GM23248 (cell line): Measurements from ENCODE around the gene CAPN7. TPM values are rescaled to one million over a fixed set of nuclear protein-coding genes. Genes with fewer than 3 reads are reported as not detected.

Experiments
- DNase-seq: peaks from one replicate; pipeline ENCODE4 v3.0.0-alpha.2; 2015
- H2AFZ ChIP-seq: fragments of 200-600 bp; sonication (generic); 2 replicates; pipeline ENCODE4 v1.6.1; 2016; ENCODE audit warnings: antibody characterized with exemption
- H3F3A ChIP-seq: fragments of 200-600 bp; sonication (generic); 2 replicates; pipeline ENCODE4 v1.6.1; 2016; ENCODE audit warnings: mild to moderate bottlenecking, antibody characterized with exemption, mixed run types; ENCODE audit not compliant: insufficient read depth
- H3K27ac ChIP-seq: fragments of 200-600 bp; sonication (generic); 2 replicates; pipeline ENCODE4 v1.5.1; 2016; ENCODE audit warnings: mild to moderate bottlenecking
- H3K27me3 ChIP-seq: fragments of 200-600 bp; sonication (generic); replicated peaks from 2 replicates; pipeline ENCODE4 v1.6.1; 2016; ENCODE audit warnings: mild to moderate bottlenecking; ENCODE audit not compliant: insufficient read depth
- H3K36me3 ChIP-seq: fragments of 200-600 bp; sonication (generic); 2 replicates; pipeline ENCODE4 v1.6.1; 2016; ENCODE audit warnings: low read depth, mild to moderate bottlenecking
- H3K4me1 ChIP-seq: fragments of 200-600 bp; sonication (generic); 2 replicates; pipeline ENCODE4 v1.6.1; 2016; ENCODE audit warnings: mild to moderate bottlenecking; ENCODE audit not compliant: insufficient read depth
- H3K4me2 ChIP-seq: fragments of 200-600 bp; sonication (generic); one replicate; pipeline ENCODE4 v1.6.1; 2016; ENCODE audit warnings: mild to moderate bottlenecking; ENCODE audit not compliant: unreplicated experiment
- H3K4me3 ChIP-seq: fragments of 200-600 bp; sonication (generic); 2 replicates; pipeline ENCODE4 v1.5.1; 2016; ENCODE audit warnings: mild to moderate bottlenecking
- H3K79me2 ChIP-seq: fragments of 200-600 bp; sonication (generic); 2 replicates; pipeline ENCODE4 v1.6.1; 2016; ENCODE audit warnings: mild to moderate bottlenecking; ENCODE audit not compliant: insufficient read depth
- H3K9ac ChIP-seq: fragments of 200-600 bp; sonication (generic); 2 replicates; pipeline ENCODE4 v1.6.1; 2016; ENCODE audit warnings: mild to moderate bottlenecking
- H3K9me2 ChIP-seq: fragments of 200-600 bp; sonication (generic); 2 replicates; pipeline ENCODE4 v1.6.1; 2016; ENCODE audit warnings: mixed run types, mild to moderate bottlenecking, moderate library complexity; ENCODE audit not compliant: insufficient read depth
- H3K9me3 ChIP-seq: fragments of 200-600 bp; sonication (generic); one replicate; pipeline ENCODE4 v1.6.1; 2017; ENCODE audit warnings: low read depth
- H4K20me1 ChIP-seq: fragments of 200-600 bp; sonication (generic); 2 replicates; pipeline ENCODE4 v1.6.0; 2016; ENCODE audit not compliant: insufficient read depth
- EZH2 ChIP-seq: fragments of 200-600 bp; sonication (generic); IDR thresholded peaks from 2 replicates; pipeline ENCODE4 v1.6.1; 2018; ENCODE audit warnings: antibody characterized with exemption, mild to moderate bottlenecking; ENCODE audit not compliant: insufficient read depth, poor library complexity, severe bottlenecking
- EZH2phosphoT487 ChIP-seq: fragments of 200-600 bp; sonication (generic); IDR thresholded peaks from 2 replicates; pipeline ENCODE4 v1.6.1; 2018; ENCODE audit warnings: antibody characterized with exemption, moderate library complexity, mild to moderate bottlenecking, low read depth; ENCODE audit not compliant: insufficient read depth
- WGBS, 2 experiments: methylation state at CpG; one replicate each; pipeline ENCODE4 v1.1.6; 2015 to 2017; ENCODE audit warnings: low lambda C conversion rate in 2 of 2, low coverage in 1 of 2; ENCODE audit errors: missing lambda C conversion rate in 2 of 2; 5-methylcytosine and 5-hydroxymethylcytosine counted together
- in situ Hi-C: fragments of 300-500 bp; cut with MboI; formaldehyde crosslinking; loops from 2 replicates; pipeline ENCODE4 v1.15.0; 2020
- polyA plus RNA-seq: library from polyadenylated mRNA; unstranded; fragments of >200 nt; fragmentation: Nextera tagmentation; extraction: Ambion mirVana; gene quantifications from 2 replicates; pipeline ENCODE4 v1.2.1, GENCODE V29; 2016
- total RNA-seq: library from RNA; depleted of rRNA; stranded (reverse); fragments of >200 nt; shearing (Covaris generic); gene quantifications from 2 replicates; pipeline ENCODE4 v1.2.3, GENCODE V29; 2014

CAPN7 gene
- total and polyA plus RNA-seq, 2 experiments from 2014 or later: 21.3 to 38.3 TPM

GRCh38 chr3:15217841-15218267 is 11.8 kb downstream of the CAPN7 start:
- TF ChIP-seq EZH2 (no peak), EZH2phosphoT487 (no peak)
- H3K27ac ChIP-seq: no peak overlapping the region
- no peak overlapping the region for H3K9ac ChIP-seq
- 98 to 100% methylated on average over 2 of the region's 2 CpGs for WGBS, 2 experiments
- no peaks in the 10 kb centered on the region for H4K20me1 ChIP-seq
- no peak for DNase-seq
- no peaks in the 10 kb centered on the region for H3K9me3 ChIP-seq
- H3K9me2 ChIP-seq: no peaks in the 10 kb centered on the region
- H3K27me3 ChIP-seq: no peaks in the 10 kb centered on the region
- peaks cover 94% of the 10 kb centered on the region for H3K36me3 ChIP-seq
- no peak overlapping the region for H3K4me3 ChIP-seq
- H3K79me2 ChIP-seq: peaks cover 76% of the 10 kb centered on the region
- H3K4me2 ChIP-seq: no peak overlapping the region
- no peaks in the 10 kb centered on the region; the same call in 1 of the 2 replicates for H3F3A ChIP-seq
- no peak overlapping the region for H2AFZ ChIP-seq
- H3K4me1 ChIP-seq: peaks cover 3% of the 10 kb centered on the region; the same call in 1 of the 2 replicates
- in situ Hi-C loops: no loop called here

- H2AFZ ChIP-seq: no peak overlapping the region
- no peaks in the 10 kb centered on the region for H3K27me3 ChIP-seq
- no peak for TF ChIP-seq EZH2
- TF ChIP-seq EZH2phosphoT487: no peak
- H3K4me1 ChIP-seq: peaks cover 3% of the 10 kb centered on the region; the same call in 1 of the 2 replicates
- no peaks in the 10 kb centered on the region; the same call in 1 of the 2 replicates for H3F3A ChIP-seq
- H3K36me3 ChIP-seq: peaks cover 94% of the 10 kb centered on the region
- no peak overlapping the region for H3K9ac ChIP-seq
- no peak for DNase-seq
- in situ Hi-C loops: no loop called here
- H3K9me3 ChIP-seq: no peaks in the 10 kb centered on the region
- H3K79me2 ChIP-seq: peaks cover 67% of the 10 kb centered on the region
- no peaks in the 10 kb centered on the region for H3K9me2 ChIP-seq
- no peak overlapping the region for H3K4me3 ChIP-seq
- no peak overlapping the region for H3K27ac ChIP-seq
- no peaks in the 10 kb centered on the region for H4K20me1 ChIP-seq
- no peak overlapping the region for H3K4me2 ChIP-seq
Measured at GRCh38 chr3:15218689-15219088, 12.6 kb downstream of the CAPN7 start.

- no peaks in the 10 kb centered on the region for H3K9me3 ChIP-seq
- H4K20me1 ChIP-seq: no peaks in the 10 kb centered on the region
- H3F3A ChIP-seq: no peaks in the 10 kb centered on the region; the same call in 1 of the 2 replicates
- WGBS, 2 experiments: 86 to 90% methylated on average over 8 of the region's 8 CpGs
- H3K36me3 ChIP-seq: peaks cover 87% of the 10 kb centered on the region
- no peak for TF ChIP-seq EZH2phosphoT487
- TF ChIP-seq EZH2: no peak
- H3K4me3 ChIP-seq: no peak overlapping the region
- no peak overlapping the region for H3K4me2 ChIP-seq
- no peak overlapping the region for H3K27ac ChIP-seq
- DNase-seq: no peak
- in situ Hi-C loops: no loop called here
- H3K9ac ChIP-seq: no peak overlapping the region
- H3K9me2 ChIP-seq: no peaks in the 10 kb centered on the region
- H3K27me3 ChIP-seq: no peaks in the 10 kb centered on the region
- no peak overlapping the region for H2AFZ ChIP-seq
- H3K4me1 ChIP-seq: peaks cover 3% of the 10 kb centered on the region; the same call in 1 of the 2 replicates
- peaks cover 57% of the 10 kb centered on the region for H3K79me2 ChIP-seq
Measured at GRCh38 chr3:15220056-15220455, 14.0 kb downstream of the CAPN7 start.

- TF ChIP-seq EZH2: no peak
- no peak for TF ChIP-seq EZH2phosphoT487
- WGBS, 2 experiments: 62 to 85% methylated on average over 2 of the region's 2 CpGs
- Histone ChIP-seq H3K9me3 (no peaks in the 10 kb centered on the region), H3F3A (no peaks in the 10 kb centered on the region; the same call in 1 of the 2 replicates), H3K4me1 (peaks cover 3% of the 10 kb centered on the region; the same call in 1 of the 2 replicates), H4K20me1 (no peaks in the 10 kb centered on the region), H3K4me2 (no peak overlapping the region), H2AFZ (no peak overlapping the region), H3K79me2 (peaks cover 55% of the 10 kb centered on the region), H3K36me3 (peaks cover 87% of the 10 kb centered on the region), H3K9ac (no peak overlapping the region), H3K27me3 (no peaks in the 10 kb centered on the region), H3K9me2 (no peaks in the 10 kb centered on the region), H3K27ac (no peak overlapping the region), H3K4me3 (no peak overlapping the region)
- no peak for DNase-seq
- in situ Hi-C loops: no loop called here
Measured at GRCh38 chr3:15220661-15221060, 14.6 kb downstream of the CAPN7 start.

GRCh38 chr3:15221574-15222217 is 15.7 kb downstream of the CAPN7 start:
- H3K9ac ChIP-seq: no peak overlapping the region
- no peaks in the 10 kb centered on the region for H3K27me3 ChIP-seq
- H3K27ac ChIP-seq: no peak overlapping the region
- WGBS, 2 experiments: 93% methylated on average over 11 of the region's 11 CpGs
- H3K36me3 ChIP-seq: peaks cover 83% of the 10 kb centered on the region
- TF ChIP-seq EZH2 (no peak), EZH2phosphoT487 (no peak)
- H3K4me3 ChIP-seq: no peak overlapping the region
- H3K4me2 ChIP-seq: no peak overlapping the region
- no peaks in the 10 kb centered on the region for H3K9me2 ChIP-seq
- no peaks in the 10 kb centered on the region for H4K20me1 ChIP-seq
- H3K79me2 ChIP-seq: peaks cover 45% of the 10 kb centered on the region
- no peak overlapping the region for H2AFZ ChIP-seq
- no peaks in the 10 kb centered on the region for H3K9me3 ChIP-seq
- no peaks in the 10 kb centered on the region for H3F3A ChIP-seq
- DNase-seq: no peak
- in situ Hi-C loops: no loop called here
- H3K4me1 ChIP-seq: no peaks in the 10 kb centered on the region
